Cardiac muscle cell (in vitro differentiated cells and primary cell): Measurements from ENCODE around the gene FCRLA. TPM values are rescaled to one million over a fixed set of nuclear protein-coding genes. Genes with fewer than 3 reads are reported as not detected.

Experiments used
- DNase-seq, 2 donors: peaks; one replicate each; pipeline versions ENCODE4 v3.0.0 to v3.0.0-alpha.2; 2010 to 2017; ENCODE audit warnings: low read depth in 1 of 2, low spot score in 1 of 2
- H3K27ac ChIP-seq: fragments of 200-600 bp; sonication (generic); 2 replicates; pipeline ENCODE4 v1.5.1; 2016
- H3K27me3 ChIP-seq: fragments of 200-600 bp; sonication (generic); 2 replicates; pipeline ENCODE4 v1.6.0; 2016; ENCODE audit warnings: control low read depth
- H3K36me3 ChIP-seq: fragments of 200-600 bp; sonication (generic); 2 replicates; pipeline ENCODE4 v1.5.1; 2016; ENCODE audit warnings: control low read depth
- H3K4me1 ChIP-seq: fragments of 200-600 bp; sonication (generic); 2 replicates; pipeline ENCODE4 v1.8.1; 2017; ENCODE audit warnings: low read depth, mild to moderate bottlenecking, mixed run types
- H3K4me3 ChIP-seq: fragments of 200-600 bp; sonication (generic); 2 replicates; pipeline ENCODE4 v1.5.1; 2016; ENCODE audit warnings: mild to moderate bottlenecking
- H3K9me3 ChIP-seq: fragments of 200-600 bp; sonication (generic); 2 replicates; pipeline ENCODE4 v1.5.1; 2017; ENCODE audit warnings: low read depth, mild to moderate bottlenecking, control low read depth
- CTCF ChIP-seq: IDR thresholded peaks from 2 replicates; pipeline ENCODE4 v1.5.1; 2012; ENCODE audit warnings: low read depth, mild to moderate bottlenecking, low read length
- polyA plus RNA-seq: library from polyadenylated mRNA; unstranded; fragments of >200 nt; fragmentation: Nextera tagmentation; extraction: Ambion mirVana; gene quantifications from 2 replicates; pipeline ENCODE4 v1.2.1, GENCODE V29; 2016
- total RNA-seq: library from RNA; depleted of rRNA; stranded (reverse); fragments of >200 nt; gene quantifications from 2 replicates; pipeline ENCODE4 v1.2.3, GENCODE V29; 2016

FCRLA gene
- total and polyA plus RNA-seq, 2 experiments from 2014 or later = not detected

GRCh38 chr1:161747801-161748200 is 40.8 kb downstream of the FCRLA start:
- no peak overlapping the region for H3K4me3 ChIP-seq
- no peak for TF ChIP-seq CTCF
- H3K36me3 ChIP-seq = peaks cover 14% of the 10 kb centered on the region
- H3K27ac ChIP-seq = no peak overlapping the region
- no peak for DNase-seq
- peaks cover 6% of the 10 kb centered on the region for H3K4me1 ChIP-seq
- no peaks in the 10 kb centered on the region for H3K9me3 ChIP-seq
- H3K27me3 ChIP-seq = peaks cover 8% of the 10 kb centered on the region

GRCh38 chr1:161749509-161750407 is 42.7 kb downstream of the FCRLA start, which contains the start of gene DUSP12:
TSS of gene DUSP12 (plus strand) at chr1:161749786. CDS start at chr1:161749802, 16 bp downstream.
- Histone ChIP-seq H3K27ac (peak within 1 kb of the TSS; percentile 90), H3K9me3 (no peaks in the 10 kb centered on the region), H3K27me3 (no peaks in the 10 kb centered on the region), H3K4me1 (peaks cover 6% of the 10 kb centered on the region), H3K4me3 (peak within 1 kb of the TSS; percentile 77), H3K36me3 (peaks cover 32% of the 10 kb centered on the region)
- no peak for TF ChIP-seq CTCF
- DNase-seq = peak; percentile 95 to 98

GRCh38 chr1:161763522-161764098 is 56.6 kb downstream of the FCRLA start:
- DNase-seq = peak in 1 of 2 donors; percentile 35
- peak; percentile 54 for TF ChIP-seq CTCF
- H3K4me1 ChIP-seq = peaks cover 6% of the 10 kb centered on the region

More at GRCh38 chr1:161763522-161764098, 56.6 kb downstream of the FCRLA start:
- Histone ChIP-seq H3K36me3 (peaks cover 2% of the 10 kb centered on the region), H3K27me3 (no peaks in the 10 kb centered on the region), H3K27ac (no peak overlapping the region), H3K9me3 (no peaks in the 10 kb centered on the region), H3K4me3 (no peak overlapping the region)

Other genes with a start within 250 kb of the FCRLA start
- gene FCGR2A, start 201.8 kb upstream of the FCRLA start, total RNA-seq = 0.39 TPM in 1 of 2 replicates, not detected in the other
- not detected in 2 replicates for gene FCGR2A, start 201.8 kb upstream of the FCRLA start, polyA plus RNA-seq
- gene HSPA6, start 182.7 kb upstream of the FCRLA start, total RNA-seq = 0.56 TPM in 1 of 2 replicates, not detected in the other
- gene HSPA6, start 182.7 kb upstream of the FCRLA start, polyA plus RNA-seq = not detected in 2 replicates
- gene FCGR3A, start 157.4 kb upstream of the FCRLA start, total RNA-seq = not detected in 2 replicates
- not detected in 2 replicates for gene FCGR3A, start 157.4 kb upstream of the FCRLA start, polyA plus RNA-seq
- gene FCGR3B, start 76.1 kb upstream of the FCRLA start, total RNA-seq = not detected in 2 replicates
- not detected in 2 replicates for gene FCGR3B, start 76.1 kb upstream of the FCRLA start, polyA plus RNA-seq
- gene FCGR2B, start 44.1 kb upstream of the FCRLA start, total RNA-seq = not detected in 2 replicates
- gene FCGR2B, start 44.1 kb upstream of the FCRLA start, polyA plus RNA-seq = not detected in 2 replicates
- gene FCRLB, start 14.3 kb downstream of the FCRLA start, total RNA-seq = 2.9 and 3.0 TPM in 2 replicates
- 0.67 and 1.7 TPM in 2 replicates for gene FCRLB, start 14.3 kb downstream of the FCRLA start, polyA plus RNA-seq
- gene DUSP12, start 42.6 kb downstream of the FCRLA start, total RNA-seq = 40.0 and 60.5 TPM in 2 replicates
- gene DUSP12, start 42.6 kb downstream of the FCRLA start, polyA plus RNA-seq = 63.1 and 65.7 TPM in 2 replicates
- gene ATF6, start 59.1 kb downstream of the FCRLA start, total RNA-seq = 18.0 and 18.1 TPM in 2 replicates
- gene ATF6, start 59.1 kb downstream of the FCRLA start, polyA plus RNA-seq = 14.6 and 15.6 TPM in 2 replicates